HG03439 (cell line): ENCODE data around the gene LCE1E.

Experiments
- ATAC-seq: cut with Tn5 transposase; IDR thresholded peaks from one replicate; pipeline ENCODE4 v1.9.1; 2021; ENCODE audit warnings: mild to moderate bottlenecking, moderate library complexity; ENCODE audit not compliant: unreplicated experiment

Gene LCE1E

DNA sequence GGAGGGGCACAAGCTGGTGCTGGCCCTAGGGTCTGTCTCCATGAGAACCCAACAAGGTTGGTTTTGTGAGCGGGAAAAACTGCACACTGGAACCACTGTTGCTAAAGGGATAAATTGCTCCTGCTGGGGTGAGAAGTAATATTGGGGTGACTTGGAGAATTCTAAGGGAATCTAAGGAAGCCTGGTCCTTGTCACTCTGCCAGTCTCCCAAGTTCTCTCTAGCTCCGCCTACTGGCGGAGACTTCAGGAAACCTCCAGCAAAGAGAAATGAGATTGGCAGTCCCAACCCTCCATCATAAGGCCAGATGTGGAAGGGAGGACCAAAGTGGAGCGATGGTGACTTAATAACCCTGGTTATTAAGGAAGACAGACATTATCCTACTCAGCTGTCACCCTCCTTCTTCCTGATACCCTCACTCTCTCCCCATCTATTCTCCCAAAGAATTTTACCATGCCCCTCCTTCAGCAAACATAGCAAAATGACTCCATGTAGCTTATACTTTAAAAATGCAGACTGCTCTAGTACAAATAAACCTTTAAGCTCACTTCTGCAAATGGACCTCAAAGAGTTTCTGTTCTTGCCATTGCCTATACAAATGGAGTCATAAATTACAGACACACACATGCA, 8.4 kb upstream of the LCE1E start:
- ATAC-seq = no peak

DNA sequence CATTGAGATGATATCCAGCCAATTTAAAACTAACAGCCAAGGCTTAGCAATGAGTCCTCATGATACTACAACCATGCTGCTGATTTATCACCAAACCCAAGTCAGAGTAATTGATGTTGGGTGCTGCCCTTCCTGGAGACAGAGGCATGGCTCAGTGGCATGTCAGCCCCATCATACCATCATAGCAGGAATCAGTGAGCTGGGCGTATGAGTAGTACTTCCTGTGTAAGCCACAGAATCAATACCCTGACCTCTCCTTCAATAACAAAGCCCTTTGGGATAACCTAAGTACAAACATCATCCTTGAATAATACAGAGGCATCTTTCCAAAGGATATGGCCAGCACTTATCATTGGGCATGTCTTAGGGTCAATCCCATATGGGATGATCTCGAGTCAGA, 3.0 kb upstream of the LCE1E start:
- ATAC-seq = no peak

DNA sequence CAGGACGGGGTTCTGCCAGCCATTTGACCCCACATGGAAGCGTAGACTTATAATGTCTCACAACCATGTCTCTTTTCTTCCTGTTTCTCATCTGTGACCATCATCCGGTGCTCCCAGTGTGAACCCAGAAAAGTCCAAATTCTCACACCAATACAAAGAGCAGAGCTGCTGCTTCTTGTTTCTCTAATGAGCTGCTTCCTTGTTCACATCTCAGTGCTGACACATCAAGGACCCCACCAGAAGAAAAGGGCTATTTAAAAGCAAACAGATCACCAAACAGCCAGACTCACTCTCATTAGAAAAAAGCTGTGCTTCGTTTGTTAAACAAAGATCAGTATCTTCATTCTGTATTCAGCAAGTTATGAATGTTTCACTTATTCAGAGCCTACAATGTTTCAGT, 9.6 kb downstream of the LCE1E start:
- ATAC-seq = no peak

DNA sequence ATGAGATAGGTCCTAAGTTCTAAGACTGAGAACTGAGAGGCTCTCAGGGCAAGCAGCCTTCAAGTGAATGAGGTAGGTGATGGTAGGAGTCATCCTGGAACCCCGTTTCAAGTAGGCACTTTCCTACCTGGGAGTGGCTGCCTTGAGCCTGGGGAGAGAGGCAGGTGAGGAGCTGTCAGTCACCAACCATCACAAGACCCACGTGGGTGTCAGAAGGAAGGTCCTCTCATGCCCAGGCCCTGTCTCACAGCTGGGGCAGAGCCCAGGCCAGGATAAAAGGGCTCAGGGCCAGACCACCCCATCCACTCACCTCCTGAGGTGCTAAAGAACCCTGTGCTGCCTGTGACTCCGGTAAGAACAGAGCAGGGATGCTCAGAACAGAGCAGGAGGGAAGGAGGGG, 10.4 kb downstream of the LCE1E start, which contains the start of gene LCE1D:
LCE1D (plus strand) TSS at position 301 of the 400 bp plus-strand sequence. CDS start 1,074 bp downstream, outside the sequence.
- no peak for ATAC-seq

DNA sequence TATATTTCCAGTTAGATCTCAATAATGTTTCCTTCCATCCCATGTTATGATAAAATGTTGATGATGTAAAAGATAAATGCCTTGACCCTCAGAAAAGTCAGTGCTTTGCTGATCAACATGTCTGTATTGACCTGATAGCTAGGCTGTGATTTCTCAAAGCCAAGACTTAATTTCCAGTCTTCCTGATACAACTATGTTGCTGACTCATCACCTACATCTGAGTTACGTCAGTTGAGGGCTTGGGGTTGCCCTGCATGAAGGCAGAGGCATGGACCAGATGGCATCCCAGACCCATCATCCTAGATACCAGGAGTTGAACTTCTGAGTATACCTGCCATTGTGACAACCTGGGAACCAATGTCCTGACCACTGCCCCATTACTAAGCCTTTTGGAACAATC, 15.3 kb downstream of the LCE1E start:
- ATAC-seq = no peak

DNA sequence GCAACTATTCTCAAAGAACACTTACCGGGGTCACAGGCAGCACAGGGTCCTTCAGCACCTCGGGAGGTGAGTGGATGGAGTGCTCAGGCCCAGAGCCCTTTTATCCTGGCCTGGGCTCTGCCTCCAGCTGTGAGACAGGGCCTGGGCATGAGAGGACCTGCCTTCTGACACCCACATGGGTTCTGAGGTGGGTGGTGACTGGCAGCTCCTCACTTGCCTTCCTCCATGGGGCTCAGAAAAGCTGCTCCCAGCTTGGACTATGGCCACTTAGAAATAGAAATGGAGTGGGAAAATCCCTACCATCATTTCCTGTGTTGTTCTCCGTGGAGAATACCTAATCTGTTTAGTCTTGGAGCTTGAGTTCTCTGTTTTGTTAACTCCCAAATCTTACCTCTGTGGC, 20.5 kb downstream of the LCE1E start, which contains the start of gene LCE1C:
LCE1C (minus strand) TSS at position 76 of the 400 bp plus-strand sequence. CDS start 1,173 bp downstream, outside the sequence.
- no peak for ATAC-seq

DNA sequence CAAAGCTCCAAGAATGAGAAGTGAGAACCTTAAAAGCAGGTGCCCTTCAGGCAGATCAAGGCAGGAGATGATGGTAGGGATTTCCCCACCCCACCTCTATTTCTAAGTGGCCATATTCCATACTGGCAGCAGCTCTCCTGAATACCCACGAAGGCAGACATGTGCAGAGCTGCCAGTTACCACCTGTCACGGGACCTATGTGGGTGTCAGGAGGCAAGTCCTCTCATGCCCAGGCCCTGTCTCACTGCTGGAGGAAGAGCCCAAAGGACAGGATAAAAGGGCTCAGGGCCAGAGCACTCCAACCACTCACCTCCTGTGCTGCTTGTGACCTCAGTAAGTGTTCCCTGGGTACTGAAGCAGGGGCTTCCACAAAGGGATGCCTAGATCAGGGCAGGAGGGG, 25.0 kb downstream of the LCE1E start:
- ATAC-seq = no peak

DNA sequence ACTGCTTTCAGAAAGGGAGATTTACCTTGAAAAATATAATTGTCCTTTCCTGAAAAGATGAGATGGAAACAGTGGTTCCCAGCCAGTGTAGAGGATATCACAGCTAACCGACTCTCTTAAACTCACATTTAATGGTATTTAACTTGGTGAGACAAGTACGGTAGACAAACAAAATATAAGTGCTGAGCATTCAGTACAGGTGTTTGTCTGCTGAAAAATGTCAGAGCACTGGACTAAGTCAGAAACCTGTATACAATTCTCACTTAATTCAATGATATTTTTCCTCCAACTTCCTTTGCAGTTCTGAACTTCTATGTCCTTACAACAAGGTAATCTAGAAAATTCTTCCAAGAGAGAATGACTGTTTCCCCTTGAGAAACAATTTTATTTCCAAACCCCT, 25.6 kb downstream of the LCE1E start, which contains the start of gene LCE1B:
LCE1B (plus strand) TSS at position 301 of the 400 bp plus-strand sequence. CDS start 476 bp downstream, outside the sequence.
- no peak for ATAC-seq

DNA sequence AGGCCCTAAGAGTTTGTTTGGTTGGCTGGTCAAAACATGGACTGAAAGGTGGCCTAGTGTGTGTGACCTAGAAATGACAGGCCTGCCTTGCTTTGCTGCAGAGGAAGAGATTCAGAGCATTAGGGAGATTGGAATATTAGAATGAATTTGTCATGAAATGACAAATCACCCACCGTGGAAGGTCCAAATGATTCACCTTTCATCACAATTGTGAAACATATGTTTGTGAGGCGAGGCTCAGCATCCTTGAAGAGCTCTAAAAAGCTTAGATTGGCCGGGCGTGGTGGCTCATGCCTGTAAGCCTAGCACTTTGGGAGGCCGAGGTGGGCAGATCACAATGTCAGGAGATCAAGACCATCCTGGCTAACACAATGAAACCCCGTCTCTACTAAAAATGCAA, 31.3 kb downstream of the LCE1E start:
- no peak for ATAC-seq

DNA sequence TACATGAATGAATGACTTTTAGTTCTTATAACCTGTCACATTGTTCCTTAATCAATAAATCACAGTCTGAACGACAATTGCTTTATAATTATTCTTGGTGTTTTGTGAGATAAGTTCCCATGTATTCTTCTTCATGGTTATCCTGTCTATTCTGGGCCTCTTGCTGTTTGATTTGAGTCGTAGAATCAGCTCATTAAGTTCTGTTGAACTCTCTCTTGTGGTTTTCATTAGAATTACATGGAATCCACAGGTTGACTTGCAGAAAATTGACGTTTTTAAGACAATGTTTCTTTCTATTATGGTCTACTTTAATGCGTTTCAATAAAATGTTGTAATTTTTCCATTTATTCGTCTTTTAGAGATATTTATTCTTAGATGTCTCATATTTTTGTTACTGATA, 37.2 kb downstream of the LCE1E start:
- ATAC-seq = no peak

DNA sequence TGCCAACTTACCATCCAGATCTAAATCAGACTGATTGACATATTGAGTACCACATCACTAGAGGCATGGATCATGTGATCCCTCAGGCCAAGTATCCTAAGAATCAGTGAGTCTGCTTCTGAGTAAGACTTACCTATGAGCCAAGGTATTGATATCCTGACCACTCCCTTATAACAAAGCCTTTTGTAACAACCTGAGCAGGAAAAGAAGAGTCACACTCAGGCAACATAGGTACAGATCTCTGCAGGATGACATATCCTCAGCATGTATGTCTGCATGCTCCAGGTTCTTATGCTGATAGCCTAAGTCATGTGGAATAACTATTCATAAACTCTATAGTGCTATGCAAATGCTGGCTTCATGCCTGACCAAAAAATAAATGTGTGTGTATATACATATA, 38.9 kb downstream of the LCE1E start:
- no peak for ATAC-seq

DNA sequence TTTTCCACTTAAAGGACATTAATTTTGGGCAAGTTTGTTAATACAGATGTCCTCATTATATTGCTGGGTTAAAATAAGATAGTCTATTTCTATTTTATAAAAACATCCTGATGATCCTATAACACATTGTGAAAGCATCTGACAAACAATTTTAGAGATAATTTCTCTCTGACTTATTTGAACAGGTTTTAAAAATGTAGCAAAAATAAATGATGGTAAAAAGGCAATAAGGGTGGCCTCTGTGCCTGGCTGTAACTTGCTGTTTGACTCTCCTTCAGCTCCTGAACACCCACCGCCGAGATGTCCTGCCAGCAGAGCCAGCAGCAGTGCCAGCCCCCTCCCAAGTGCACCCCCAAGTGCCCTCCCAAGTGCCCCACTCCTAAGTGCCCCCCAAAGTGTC, 41.1 kb downstream of the LCE1E start, which contains the start of gene LCE1A:
LCE1A (plus strand) TSS at position 301 of the 400 bp plus-strand sequence; CDS start at position 301, 0 bp downstream.
- no peak for ATAC-seq

DNA sequence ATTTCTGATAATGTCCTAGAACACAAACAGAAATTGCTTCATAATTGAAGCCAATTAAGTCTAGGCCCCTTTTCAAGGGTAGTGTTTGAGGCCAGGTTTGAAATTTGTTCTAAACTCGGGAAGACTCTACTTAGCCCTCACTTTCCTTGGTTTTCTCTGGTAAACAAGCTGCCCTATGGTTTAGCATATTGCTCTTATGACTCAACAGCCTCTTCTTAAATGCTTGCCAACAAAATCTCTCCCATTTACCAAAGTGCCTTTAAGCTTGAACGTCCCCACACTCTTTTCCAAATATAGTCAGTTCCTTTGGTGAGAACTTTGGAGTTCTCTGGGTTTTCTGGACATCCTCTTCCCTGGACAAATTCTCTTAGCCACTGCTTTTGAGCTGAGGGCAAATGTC, 50.8 kb downstream of the LCE1E start:
- no peak for ATAC-seq
